GM23248 (cell line): Measurements from ENCODE around the gene ZNF543.

Experiments used
- EZH2 ChIP-seq: fragments of 200-600 bp; sonication (generic); IDR thresholded peaks from 2 replicates; pipeline ENCODE4 v1.6.1; 2018; ENCODE audit warnings: antibody characterized with exemption, mild to moderate bottlenecking; ENCODE audit not compliant: insufficient read depth, poor library complexity, severe bottlenecking
- EZH2phosphoT487 ChIP-seq: fragments of 200-600 bp; sonication (generic); IDR thresholded peaks from 2 replicates; pipeline ENCODE4 v1.6.1; 2018; ENCODE audit warnings: antibody characterized with exemption, moderate library complexity, mild to moderate bottlenecking, low read depth; ENCODE audit not compliant: insufficient read depth

GRCh38 chr19:57276430-57276829 lies 43.8 kb upstream of the ZNF543 start:
- TF ChIP-seq EZH2, result no peak
- no peak for TF ChIP-seq EZH2phosphoT487
